Activated effector memory CD4-positive, alpha-beta T cell treated with anti-CD3 and anti-CD28 coated beads, Interleukin-2, amount 50 U/mL, for 16 hours (primary cell): ENCODE data around the gene FBP2.
"Not testable (repeated sequence)": the region's sequence is repeated elsewhere in the genome, so short reads cannot be mapped to it uniquely, and the experiment has no call there.

Source experiments
- DNase-seq: peaks from one replicate; pipeline ENCODE4 v3.0.0-alpha.2; 2020

The FBP2 gene

GRCh38 chr9:94554439-94555331, 38.9 kb downstream of the FBP2 start, which contains the start of gene PCAT7:
PCAT7 (plus strand) TSS chr9:94555083.
- DNase-seq = no peak

- DNase-seq = no peak
Observed at GRCh38 chr9:94554078-94554438, 39.6 kb downstream of the FBP2 start.

- DNase-seq = no peak
Observed at GRCh38 chr9:94553029-94553938, 40.3 kb downstream of the FBP2 start.

GRCh38 chr9:94545940-94546339, 47.7 kb downstream of the FBP2 start:
- no peak for DNase-seq

GRCh38 chr9:94544335-94544734, 49.3 kb downstream of the FBP2 start:
- not testable (repeated sequence) for DNase-seq

GRCh38 chr9:94538908-94539307, 54.7 kb downstream of the FBP2 start:
- no peak for DNase-seq

GRCh38 chr9:94534901-94535300, 58.7 kb downstream of the FBP2 start:
- DNase-seq = no peak

- no peak for DNase-seq
Observed at GRCh38 chr9:94533601-94534000, 60.0 kb downstream of the FBP2 start.

- DNase-seq = no peak
Observed at GRCh38 chr9:94533155-94533554, 60.5 kb downstream of the FBP2 start.

GRCh38 chr9:94528886-94529285, 64.7 kb downstream of the FBP2 start:
- no peak for DNase-seq

- DNase-seq = no peak
Observed at GRCh38 chr9:94526951-94527350, 66.7 kb downstream of the FBP2 start.

GRCh38 chr9:94526271-94526670, 67.4 kb downstream of the FBP2 start:
- DNase-seq = no peak

GRCh38 chr9:94525396-94526035, 68.1 kb downstream of the FBP2 start:
- DNase-seq = no peak

- DNase-seq = no peak
Observed at GRCh38 chr9:94517254-94517653, 76.4 kb downstream of the FBP2 start.

GRCh38 chr9:94514722-94515121, 78.9 kb downstream of the FBP2 start:
- no peak for DNase-seq

- no peak for DNase-seq
Observed at GRCh38 chr9:94511955-94512265, 81.7 kb downstream of the FBP2 start.

- no peak for DNase-seq
Observed at GRCh38 chr9:94511134-94511954, 82.3 kb downstream of the FBP2 start.
